GM18873 (cell line): Measurements from ENCODE around the gene PKMYT1.

Experiments used
- ATAC-seq: cut with Tn5 transposase; IDR thresholded peaks from one replicate; pipeline ENCODE4 v1.9.1; 2021; ENCODE audit warnings: mild to moderate bottlenecking, moderate library complexity, moderate number of reproducible peaks; ENCODE audit not compliant: unreplicated experiment, low FRiP score

The PKMYT1 gene

GRCh38 chr16:2980227-2981176, at the start of gene PKMYT1:
Gene PKMYT1, minus strand, starts transcription at chr16:2980446. Its CDS starts 789 bp downstream, at chr16:2979657.
- ATAC-seq: peak; percentile 53

GRCh38 chr16:3029491-3030221, 49.4 kb upstream of the PKMYT1 start:
- no peak for ATAC-seq

- no peak for ATAC-seq
Observed at GRCh38 chr16:3028716-3029319, 48.6 kb upstream of the PKMYT1 start.

- no peak for ATAC-seq
Observed at GRCh38 chr16:3027983-3028715, 47.9 kb upstream of the PKMYT1 start.

- no peak for ATAC-seq
Observed at GRCh38 chr16:3027489-3027795, 47.2 kb upstream of the PKMYT1 start.

GRCh38 chr16:3026609-3027488, 46.6 kb upstream of the PKMYT1 start:
- no peak for ATAC-seq

- no peak for ATAC-seq
Observed at GRCh38 chr16:3026003-3026378, 45.7 kb upstream of the PKMYT1 start.

GRCh38 chr16:3025032-3026002, 45.1 kb upstream of the PKMYT1 start:
- no peak for ATAC-seq

GRCh38 chr16:3023669-3024478, 43.6 kb upstream of the PKMYT1 start, which contains the start of the genes HCFC1R1 and THOC6:
Gene HCFC1R1, minus strand, starts transcription at chr16:3023942. Its CDS starts 1 bp downstream, at chr16:3023941.
Gene THOC6, plus strand, starts transcription at chr16:3024035. Its CDS starts 292 bp downstream, at chr16:3024327.
- ATAC-seq: peak; percentile 68

- no peak for ATAC-seq
Observed at GRCh38 chr16:3023415-3023668, 43.1 kb upstream of the PKMYT1 start.

- ATAC-seq: no peak
Observed at GRCh38 chr16:3022684-3023414, 42.6 kb upstream of the PKMYT1 start.

GRCh38 chr16:3022208-3022683, 42.0 kb upstream of the PKMYT1 start:
- ATAC-seq: no peak

GRCh38 chr16:3021449-3022207, 41.4 kb upstream of the PKMYT1 start:
- ATAC-seq: no peak

- no peak for ATAC-seq
Observed at GRCh38 chr16:3020604-3021448, 40.6 kb upstream of the PKMYT1 start.

GRCh38 chr16:3020247-3020603, 40.0 kb upstream of the PKMYT1 start, which contains the start of gene TNFRSF12A:
Gene TNFRSF12A, plus strand, starts transcription at chr16:3020368. Its CDS starts 30 bp downstream, at chr16:3020398.
- no peak for ATAC-seq
